Liver (tissue), 3 donors: ENCODE data around the gene KPNB1.

Experiments used
- CTCF ChIP-seq: fragments of 150-350 bp; IDR thresholded peaks from 2 replicates; pipeline ENCODE4 v1.5.1; 2017; ENCODE audit warnings: improper control_type of control experiment, low read depth, low read length; ENCODE audit not compliant: missing input control
- MAX ChIP-seq: IDR thresholded peaks from 2 replicates; pipeline ENCODE4 v1.6.1; 2016; ENCODE audit warnings: antibody characterized with exemption
- TAF1 ChIP-seq: conservative IDR thresholded peaks from 2 replicates; pipeline ENCODE4 v1.6.1; 2016; ENCODE audit warnings: antibody characterized with exemption, mild to moderate bottlenecking
- donor health status: healthy.
- donor health status: healthy.

- TF ChIP-seq CTCF (no peak), TAF1 (no peak), MAX (no peak)
These were observed 67.6 kb downstream of the KPNB1 start for GRCh38 chr17:47717261-47717697.
